Keratinocyte (primary cell): ENCODE data around the gene SYT1. TPM values are rescaled to one million over a fixed set of nuclear protein-coding genes. Genes with fewer than 3 reads are reported as not detected.

ENCODE experiments used
- DNase-seq: peaks from one replicate; pipeline ENCODE4 v3.0.0-alpha.2; 2011; ENCODE audit warnings: low read depth, missing footprints, low spot score
- FAIRE-seq: peaks from 2 replicates; lab custom pipeline; 2011; peaks lifted over from hg19 to GRCh38; lab: Jason Lieb, UNC
- H2AFZ ChIP-seq: 2 replicates; pipeline ENCODE4 v1.6.0; 2012; ENCODE audit warnings: low read length, control low read depth, inconsistent platforms; ENCODE audit not compliant: control insufficient read depth
- H3K27ac ChIP-seq: 2 replicates; pipeline ENCODE4 v1.5.1; 2011; ENCODE audit warnings: low read length; ENCODE audit not compliant: control insufficient read depth, insufficient read depth
- H3K27me3 ChIP-seq: 3 replicates; pipeline ENCODE4 v1.6.0; 2011; ENCODE audit warnings: low read length; ENCODE audit not compliant: control insufficient read depth, insufficient read depth; ENCODE audit errors: extremely low read depth
- H3K36me3 ChIP-seq, 2 experiments: 2 replicates in 1 of 2; 3 replicates in 1 of 2; pipeline ENCODE4 v1.5.1; 2011; ENCODE audit warnings: low read length in 2 of 2, mild to moderate bottlenecking in 1 of 2; ENCODE audit not compliant: control insufficient read depth in 2 of 2, insufficient read depth in 2 of 2; ENCODE audit errors: extremely low read depth in 1 of 2
- H3K4me1 ChIP-seq: 3 replicates; pipeline ENCODE4 v1.5.1; 2011; ENCODE audit warnings: low read length; ENCODE audit not compliant: control insufficient read depth, insufficient read depth; ENCODE audit errors: extremely low read depth
- H3K4me2 ChIP-seq: 3 replicates; pipeline ENCODE4 v1.6.0; 2011; ENCODE audit warnings: low read depth, low read length; ENCODE audit not compliant: control insufficient read depth, insufficient read depth; ENCODE audit errors: extremely low read depth
- H3K4me3 ChIP-seq, 3 experiments: fragments of 200-600 bp in 1 of 3; sonication (generic) in 1 of 3; 2 replicates in 2 of 3; 3 replicates in 1 of 3; pipeline ENCODE4 v1.5.1; 2011 to 2016; ENCODE audit warnings: low read length in 3 of 3, mild to moderate bottlenecking in 3 of 3, control low read depth in 2 of 3, inconsistent platforms in 1 of 3, low read depth in 1 of 3, mixed read lengths in 1 of 3, mixed run types in 1 of 3, moderate library complexity in 1 of 3; ENCODE audit not compliant: control insufficient read depth in 2 of 3, insufficient read depth in 2 of 3; ENCODE audit errors: extremely low read depth in 1 of 3
- H3K79me2 ChIP-seq: 2 replicates; pipeline ENCODE4 v1.6.0; 2012; ENCODE audit warnings: low read length; ENCODE audit not compliant: control insufficient read depth, insufficient read depth
- H3K9ac ChIP-seq: 3 replicates; pipeline ENCODE4 v1.6.0; 2011; ENCODE audit warnings: low read length; ENCODE audit not compliant: control insufficient read depth, insufficient read depth; ENCODE audit errors: extremely low read depth
- H3K9me1 ChIP-seq: 3 replicates; pipeline ENCODE4 v1.6.0; 2011; ENCODE audit warnings: low read length; ENCODE audit not compliant: control insufficient read depth, insufficient read depth; ENCODE audit errors: extremely low read depth
- H3K9me3 ChIP-seq: 2 replicates; pipeline ENCODE4 v1.5.1; 2012; ENCODE audit warnings: low read depth, low read length; ENCODE audit not compliant: control insufficient read depth
- H4K20me1 ChIP-seq: 3 replicates; pipeline ENCODE4 v1.6.0; 2011; ENCODE audit warnings: low read length; ENCODE audit not compliant: control insufficient read depth, insufficient read depth; ENCODE audit errors: extremely low read depth
- CTCF ChIP-seq, 3 experiments: IDR thresholded peaks in 1 of 3; conservative IDR thresholded peaks in 1 of 3; optimal IDR thresholded peaks in 1 of 3; 2 replicates in 2 of 3; 3 replicates in 1 of 3; pipeline versions ENCODE3 to v1.5.1; 2011; ENCODE audit warnings: low read length in 3 of 3, mild to moderate bottlenecking in 3 of 3, moderate library complexity in 2 of 3, control low read depth in 1 of 3, inconsistent platforms in 1 of 3; ENCODE audit not compliant: insufficient read depth in 2 of 3; ENCODE audit errors: extremely low read depth in 1 of 3
- EZH2 ChIP-seq: IDR thresholded peaks from one replicate; pipeline ENCODE4 v1.6.1; 2012; ENCODE audit warnings: inconsistent platforms, mild to moderate bottlenecking, low read length, moderate library complexity
- dilution Hi-C: fragments of 300-500 bp; cut with MboI; formaldehyde crosslinking; loops from one replicate; pipeline ENCODE4 v1.7.0; 2020; ENCODE audit warnings: low sequenced_read_pairs; ENCODE audit not compliant: extremely low pct_ligation_motif_present
- polyA plus RNA-seq, 5 experiments: library from polyadenylated mRNA; depleted of rRNA in 3 of 5; stranded (reverse) in 3 of 5; stranded (forward) in 1 of 5; unstranded in 1 of 5; fragments of >200 nt; gene quantifications; 1 replicate in 1 of 5; 2 replicates in 3 of 5; 3 replicates in 1 of 5; pipeline versions ENCODE4 v1.2.1 to v1.2.3, GENCODE V29; 2011 to 2012; ENCODE audit warnings: missing spikeins in 2 of 5, low read depth in 1 of 5, low replicate concordance in 1 of 5

SYT1 gene
- polyA plus RNA-seq, 1 donor (not counting 4 experiments of a cell fraction or from before 2014, with no cell fraction given) = 6.1 TPM

- Histone ChIP-seq H3K79me2 (no peaks in the 10 kb centered on the region), H3K27ac (no peak overlapping the region), H4K20me1 (no peaks in the 10 kb centered on the region), H3K9me1 (no peaks in the 10 kb centered on the region), H3K27me3 (no peaks in the 10 kb centered on the region), H3K4me1 (peaks cover 6% of the 10 kb centered on the region), H3K4me3 (no peak overlapping the region), H3K36me3 (no peaks in the 10 kb centered on the region), H2AFZ (no peak overlapping the region), H3K9ac (no peak overlapping the region), H3K4me2 (no peak overlapping the region), H3K9me3 (no peaks in the 10 kb centered on the region)
- dilution Hi-C loops = no loop called here
- DNase-seq = no peak
- no peak for FAIRE-seq
- no peak for TF ChIP-seq CTCF (optimal IDR thresholded peaks at IDR 0.05 in 1 of 3, IDR thresholded peaks at IDR 0.05 in 1 of 3, conservative IDR thresholded peaks at IDR 0.05 in 1 of 3; ENCODE audit: extremely low read depth in 1 of 3, insufficient read depth in 2 of 3, low read length in 3 of 3)
- no peak for TF ChIP-seq EZH2
Observed at GRCh38 chr12:79186506-79186905, 321.9 kb downstream of the SYT1 start.

GRCh38 chr12:79187032-79187431 is 322.5 kb downstream of the SYT1 start:
- no peak overlapping the region for H3K4me2 ChIP-seq
- no peaks in the 10 kb centered on the region for H3K9me3 ChIP-seq
- no peaks in the 10 kb centered on the region for H3K36me3 ChIP-seq
- peaks cover 6% of the 10 kb centered on the region for H3K4me1 ChIP-seq
- H3K27ac ChIP-seq = no peak overlapping the region
- DNase-seq (no peak), FAIRE-seq (no peak)
- no peaks in the 10 kb centered on the region for H4K20me1 ChIP-seq
- dilution Hi-C loops = no loop called here
- H3K9ac ChIP-seq = no peak overlapping the region
- TF ChIP-seq CTCF (optimal IDR thresholded peaks at IDR 0.05 in 1 of 3, IDR thresholded peaks at IDR 0.05 in 1 of 3, conservative IDR thresholded peaks at IDR 0.05 in 1 of 3; ENCODE audit: extremely low read depth in 1 of 3, insufficient read depth in 2 of 3, low read length in 3 of 3) (no peak), EZH2 (no peak)
- H3K9me1 ChIP-seq = no peaks in the 10 kb centered on the region
- H2AFZ ChIP-seq = no peak overlapping the region
- no peak overlapping the region for H3K4me3 ChIP-seq
- H3K27me3 ChIP-seq = no peaks in the 10 kb centered on the region
- H3K79me2 ChIP-seq = no peaks in the 10 kb centered on the region
